K562 (cell line): ENCODE results near the gene ATXN7. TPM values are rescaled to one million over a fixed set of nuclear protein-coding genes. Genes with fewer than 3 reads are reported as not detected.

ENCODE experiments used
- ATF1 ChIP-seq, 2 experiments: fragments of 450-650 bp in 1 of 2; IDR thresholded peaks; 2 replicates each; pipeline ENCODE4 v1.6.1; 2016; ENCODE audit warnings: missing compliant biosample characterization in 1 of 2, missing genetic modification characterization in 1 of 2
- ILF3 ChIP-seq: fragments of 450-650 bp; IDR thresholded peaks from 2 replicates; pipeline ENCODE4 v1.6.1; 2018; ENCODE audit warnings: antibody characterized with exemption, mild to moderate bottlenecking, moderate library complexity, borderline replicate concordance
- NR1H2 ChIP-seq: sonication (generic); formaldehyde crosslinking; IDR thresholded peaks from 2 replicates; pipeline ENCODE4 v1.4.0; 2020; ENCODE audit warnings: mild to moderate bottlenecking, missing genetic modification reagents
- SIN3A ChIP-seq, 2 experiments: fragments of 150-350 bp in 1 of 2; IDR thresholded peaks; 2 replicates each; pipeline ENCODE4 v1.6.1; 2011 to 2016; ENCODE audit warnings: borderline replicate concordance in 2 of 2, low read depth in 2 of 2, low read length in 2 of 2, mild to moderate bottlenecking in 2 of 2, moderate library complexity in 2 of 2; ENCODE audit not compliant: control insufficient read depth in 1 of 2
- ZBTB7A ChIP-seq: IDR thresholded peaks from 2 replicates; pipeline ENCODE4 v1.6.1; 2011; ENCODE audit warnings: low read depth, mild to moderate bottlenecking, low read length, moderate library complexity, borderline replicate concordance; ENCODE audit not compliant: control insufficient read depth
- ZNF274 ChIP-seq: IDR thresholded peaks from 2 replicates; pipeline ENCODE4 v1.6.1; 2011; ENCODE audit warnings: low read depth, mild to moderate bottlenecking, low read length, moderate library complexity, borderline replicate concordance
- ZSCAN32 ChIP-seq: fragments of 450-650 bp; formaldehyde crosslinking; IDR thresholded peaks from 2 replicates; pipeline ENCODE4 v1.4.0; 2020; ENCODE audit warnings: mild to moderate bottlenecking, moderate library complexity
- polyA plus RNA-seq, 8 experiments: library from polyadenylated mRNA; depleted of rRNA in 4 of 8; stranded (reverse) in 5 of 8; unstranded in 3 of 8; fragments of >200 nt; fragmentation: Nextera tagmentation in 2 of 8; fragmentation: Illumina TruSeq in 1 of 8; extraction: Ambion mirVana in 2 of 8; extraction: Trizol in 1 of 8; gene quantifications; 2 replicates each; pipeline versions ENCODE4 v1.2.1 to v1.2.3, GENCODE V29; 2011 to 2014; ENCODE audit warnings: inconsistent platforms in 1 of 8, missing spikeins in 1 of 8
- total RNA-seq, 7 experiments: library from RNA; depleted of rRNA in 6 of 7; stranded (reverse); fragments of >200 nt in 6 of 7; fragmentation: Illumina TruSeq in 2 of 7; extraction: Trizol in 2 of 7; gene quantifications; 2 replicates each; pipeline versions ENCODE4 v1.2.1 to v1.2.3, GENCODE V29; 2011 to 2021; ENCODE audit warnings: low replicate concordance in 1 of 7
- TF ChIP-seq, protein P1 (sequence below): fragments of 450-650 bp; formaldehyde crosslinking; IDR thresholded peaks from 2 replicates; pipeline ENCODE4 v1.4.0; 2022; ENCODE audit warnings: mild to moderate bottlenecking, moderate library complexity
- TF ChIP-seq, protein P2 (sequence below): sonication (generic); formaldehyde crosslinking; IDR thresholded peaks from 2 replicates; pipeline ENCODE4 v1.8.0; 2022; ENCODE audit warnings: mild to moderate bottlenecking, missing genetic modification reagents
- TF ChIP-seq, protein P3 (sequence below), 2 experiments: IDR thresholded peaks; 2 replicates each; pipeline ENCODE4 v1.6.1; 2011; ENCODE audit warnings: borderline replicate concordance in 1 of 2, control low read depth in 1 of 2, low read depth in 1 of 2, low read length in 1 of 2, mild to moderate bottlenecking in 1 of 2, mixed read lengths in 1 of 2, moderate library complexity in 1 of 2; ENCODE audit not compliant: insufficient read depth in 1 of 2, insufficient read length in 1 of 2, poor library complexity in 1 of 2, severe bottlenecking in 1 of 2; ENCODE audit errors: extremely low read depth in 1 of 2
- TF ChIP-seq, protein P4 (sequence below): sonication (generic); formaldehyde crosslinking; IDR thresholded peaks from 2 replicates; pipeline ENCODE4 v1.4.0; 2020; ENCODE audit warnings: mild to moderate bottlenecking, missing genetic modification reagents
- TF ChIP-seq, protein P5 (sequence below), 3 experiments: IDR thresholded peaks in 2 of 3; conservative IDR thresholded peaks in 1 of 3; 2 replicates each; pipeline ENCODE4 v1.5.1; 2011 to 2012; ENCODE audit warnings: low read length in 3 of 3, mild to moderate bottlenecking in 3 of 3, control low read depth in 2 of 3, improper control_type of control experiment in 1 of 3, inconsistent platforms in 1 of 3, low read depth in 1 of 3, mixed read lengths in 1 of 3, moderate library complexity in 1 of 3; ENCODE audit not compliant: insufficient read depth in 2 of 3

Gene ATXN7
- total and polyA plus RNA-seq, 9 of the 15 experiments (the other 6 are each of a cell fraction or from before 2014, with no cell fraction given) = 0.41 to 9.2 (median 6.7) TPM

DNA sequence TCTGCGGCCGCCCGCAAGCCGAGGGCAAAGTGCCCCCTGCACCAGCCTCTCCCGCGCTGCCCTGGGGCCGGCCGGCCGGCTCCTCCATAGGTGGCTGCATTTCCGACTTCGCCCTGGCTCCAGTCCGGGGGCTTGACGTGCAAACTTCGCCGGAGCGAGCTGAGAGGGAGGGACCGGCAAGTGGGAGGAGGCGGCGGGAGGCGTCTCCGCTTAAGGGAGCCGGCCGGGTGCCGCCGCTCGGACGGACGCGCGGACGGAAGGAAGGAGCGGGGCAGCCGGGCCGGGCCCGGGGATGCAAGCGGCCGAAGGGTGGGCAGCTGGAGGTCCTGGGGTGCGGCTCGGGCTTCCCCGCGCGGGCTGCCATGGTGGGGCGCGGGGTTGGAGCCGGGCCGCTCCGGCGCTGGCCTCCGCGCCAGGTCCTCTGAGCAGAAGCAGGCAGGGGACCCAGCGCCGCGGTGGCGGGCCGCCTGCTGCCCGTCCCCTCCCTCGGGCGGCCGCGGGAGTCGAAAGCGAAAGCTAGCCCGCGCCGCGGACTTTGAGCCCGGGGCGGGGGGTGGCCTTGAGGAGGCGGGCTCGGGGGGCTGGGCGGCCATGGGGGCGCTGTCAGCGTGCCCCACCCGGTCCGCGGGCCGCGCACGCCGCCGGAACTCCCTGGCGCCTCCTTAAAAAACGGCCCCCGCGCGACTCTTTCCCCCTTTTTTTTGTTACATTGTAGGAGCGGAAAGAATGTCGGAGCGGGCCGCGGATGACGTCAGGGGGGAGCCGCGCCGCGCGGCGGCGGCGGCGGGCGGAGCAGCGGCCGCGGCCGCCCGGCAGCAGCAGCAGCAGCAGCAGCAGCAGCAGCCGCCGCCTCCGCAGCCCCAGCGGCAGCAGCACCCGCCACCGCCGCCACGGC is 48.5 kb downstream of the ATXN7 start, which contains the start of gene SCAANT1 (continued):
- TF ChIP-seq, protein P1, sequence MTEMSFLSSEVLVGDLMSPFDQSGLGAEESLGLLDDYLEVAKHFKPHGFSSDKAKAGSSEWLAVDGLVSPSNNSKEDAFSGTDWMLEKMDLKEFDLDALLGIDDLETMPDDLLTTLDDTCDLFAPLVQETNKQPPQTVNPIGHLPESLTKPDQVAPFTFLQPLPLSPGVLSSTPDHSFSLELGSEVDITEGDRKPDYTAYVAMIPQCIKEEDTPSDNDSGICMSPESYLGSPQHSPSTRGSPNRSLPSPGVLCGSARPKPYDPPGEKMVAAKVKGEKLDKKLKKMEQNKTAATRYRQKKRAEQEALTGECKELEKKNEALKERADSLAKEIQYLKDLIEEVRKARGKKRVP (CRISPR knock-in tag) = no peak
- TF ChIP-seq, protein P2, sequence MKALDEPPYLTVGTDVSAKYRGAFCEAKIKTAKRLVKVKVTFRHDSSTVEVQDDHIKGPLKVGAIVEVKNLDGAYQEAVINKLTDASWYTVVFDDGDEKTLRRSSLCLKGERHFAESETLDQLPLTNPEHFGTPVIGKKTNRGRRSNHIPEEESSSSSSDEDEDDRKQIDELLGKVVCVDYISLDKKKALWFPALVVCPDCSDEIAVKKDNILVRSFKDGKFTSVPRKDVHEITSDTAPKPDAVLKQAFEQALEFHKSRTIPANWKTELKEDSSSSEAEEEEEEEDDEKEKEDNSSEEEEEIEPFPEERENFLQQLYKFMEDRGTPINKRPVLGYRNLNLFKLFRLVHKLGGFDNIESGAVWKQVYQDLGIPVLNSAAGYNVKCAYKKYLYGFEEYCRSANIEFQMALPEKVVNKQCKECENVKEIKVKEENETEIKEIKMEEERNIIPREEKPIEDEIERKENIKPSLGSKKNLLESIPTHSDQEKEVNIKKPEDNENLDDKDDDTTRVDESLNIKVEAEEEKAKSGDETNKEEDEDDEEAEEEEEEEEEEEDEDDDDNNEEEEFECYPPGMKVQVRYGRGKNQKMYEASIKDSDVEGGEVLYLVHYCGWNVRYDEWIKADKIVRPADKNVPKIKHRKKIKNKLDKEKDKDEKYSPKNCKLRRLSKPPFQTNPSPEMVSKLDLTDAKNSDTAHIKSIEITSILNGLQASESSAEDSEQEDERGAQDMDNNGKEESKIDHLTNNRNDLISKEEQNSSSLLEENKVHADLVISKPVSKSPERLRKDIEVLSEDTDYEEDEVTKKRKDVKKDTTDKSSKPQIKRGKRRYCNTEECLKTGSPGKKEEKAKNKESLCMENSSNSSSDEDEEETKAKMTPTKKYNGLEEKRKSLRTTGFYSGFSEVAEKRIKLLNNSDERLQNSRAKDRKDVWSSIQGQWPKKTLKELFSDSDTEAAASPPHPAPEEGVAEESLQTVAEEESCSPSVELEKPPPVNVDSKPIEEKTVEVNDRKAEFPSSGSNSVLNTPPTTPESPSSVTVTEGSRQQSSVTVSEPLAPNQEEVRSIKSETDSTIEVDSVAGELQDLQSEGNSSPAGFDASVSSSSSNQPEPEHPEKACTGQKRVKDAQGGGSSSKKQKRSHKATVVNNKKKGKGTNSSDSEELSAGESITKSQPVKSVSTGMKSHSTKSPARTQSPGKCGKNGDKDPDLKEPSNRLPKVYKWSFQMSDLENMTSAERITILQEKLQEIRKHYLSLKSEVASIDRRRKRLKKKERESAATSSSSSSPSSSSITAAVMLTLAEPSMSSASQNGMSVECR = peak; percentile 28; the same call in 1 of the 2 replicates
- TF ChIP-seq ZBTB7A (peak; percentile 63; the same call in 1 of the 2 replicates), ATF1 (CRISPR knock-in tag; IDR thresholded peaks at IDR 0.05) (no peak), ATF1 (tag; IDR thresholded peaks at IDR 0.05) (peak; percentile 46), ZSCAN32 (CRISPR knock-in tag) (no peak), ILF3 (peak; percentile 45; the same call in 1 of the 2 replicates), ZNF274 (no peak), NR1H2 (CRISPR knock-in tag) (no peak), SIN3A (IDR thresholded peaks at IDR 0.05; ENCODE audit: borderline replicate concordance in 2 of 2, control insufficient read depth in 1 of 2, low read depth in 2 of 2, low read length in 2 of 2) (0 out of 4 replicates have a peak, but pooled peaks of 1 of the 2 experiments have one; percentile 45)
- TF ChIP-seq, protein P3, sequence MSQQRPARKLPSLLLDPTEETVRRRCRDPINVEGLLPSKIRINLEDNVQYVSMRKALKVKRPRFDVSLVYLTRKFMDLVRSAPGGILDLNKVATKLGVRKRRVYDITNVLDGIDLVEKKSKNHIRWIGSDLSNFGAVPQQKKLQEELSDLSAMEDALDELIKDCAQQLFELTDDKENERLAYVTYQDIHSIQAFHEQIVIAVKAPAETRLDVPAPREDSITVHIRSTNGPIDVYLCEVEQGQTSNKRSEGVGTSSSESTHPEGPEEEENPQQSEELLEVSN (IDR thresholded peaks at IDR 0.05; ENCODE audit: borderline replicate concordance in 1 of 2, extremely low read depth in 1 of 2, insufficient read depth in 1 of 2, insufficient read length in 1 of 2, low read depth in 1 of 2, low read length in 1 of 2, poor library complexity in 1 of 2, severe bottlenecking in 1 of 2) = peak in 1 of 2 experiments; percentile 63
- TF ChIP-seq, protein P4, sequence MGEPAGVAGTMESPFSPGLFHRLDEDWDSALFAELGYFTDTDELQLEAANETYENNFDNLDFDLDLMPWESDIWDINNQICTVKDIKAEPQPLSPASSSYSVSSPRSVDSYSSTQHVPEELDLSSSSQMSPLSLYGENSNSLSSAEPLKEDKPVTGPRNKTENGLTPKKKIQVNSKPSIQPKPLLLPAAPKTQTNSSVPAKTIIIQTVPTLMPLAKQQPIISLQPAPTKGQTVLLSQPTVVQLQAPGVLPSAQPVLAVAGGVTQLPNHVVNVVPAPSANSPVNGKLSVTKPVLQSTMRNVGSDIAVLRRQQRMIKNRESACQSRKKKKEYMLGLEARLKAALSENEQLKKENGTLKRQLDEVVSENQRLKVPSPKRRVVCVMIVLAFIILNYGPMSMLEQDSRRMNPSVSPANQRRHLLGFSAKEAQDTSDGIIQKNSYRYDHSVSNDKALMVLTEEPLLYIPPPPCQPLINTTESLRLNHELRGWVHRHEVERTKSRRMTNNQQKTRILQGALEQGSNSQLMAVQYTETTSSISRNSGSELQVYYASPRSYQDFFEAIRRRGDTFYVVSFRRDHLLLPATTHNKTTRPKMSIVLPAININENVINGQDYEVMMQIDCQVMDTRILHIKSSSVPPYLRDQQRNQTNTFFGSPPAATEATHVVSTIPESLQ = 0 out of 2 replicates have a peak, but pooled peaks have one; percentile 50
- TF ChIP-seq, protein P5, sequence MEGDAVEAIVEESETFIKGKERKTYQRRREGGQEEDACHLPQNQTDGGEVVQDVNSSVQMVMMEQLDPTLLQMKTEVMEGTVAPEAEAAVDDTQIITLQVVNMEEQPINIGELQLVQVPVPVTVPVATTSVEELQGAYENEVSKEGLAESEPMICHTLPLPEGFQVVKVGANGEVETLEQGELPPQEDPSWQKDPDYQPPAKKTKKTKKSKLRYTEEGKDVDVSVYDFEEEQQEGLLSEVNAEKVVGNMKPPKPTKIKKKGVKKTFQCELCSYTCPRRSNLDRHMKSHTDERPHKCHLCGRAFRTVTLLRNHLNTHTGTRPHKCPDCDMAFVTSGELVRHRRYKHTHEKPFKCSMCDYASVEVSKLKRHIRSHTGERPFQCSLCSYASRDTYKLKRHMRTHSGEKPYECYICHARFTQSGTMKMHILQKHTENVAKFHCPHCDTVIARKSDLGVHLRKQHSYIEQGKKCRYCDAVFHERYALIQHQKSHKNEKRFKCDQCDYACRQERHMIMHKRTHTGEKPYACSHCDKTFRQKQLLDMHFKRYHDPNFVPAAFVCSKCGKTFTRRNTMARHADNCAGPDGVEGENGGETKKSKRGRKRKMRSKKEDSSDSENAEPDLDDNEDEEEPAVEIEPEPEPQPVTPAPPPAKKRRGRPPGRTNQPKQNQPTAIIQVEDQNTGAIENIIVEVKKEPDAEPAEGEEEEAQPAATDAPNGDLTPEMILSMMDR (IDR thresholded peaks at IDR 0.05 in 2 of 3, conservative IDR thresholded peaks at IDR 0.05 in 1 of 3; ENCODE audit: insufficient read depth in 2 of 3, low read depth in 1 of 3, low read length in 3 of 3) = 0 out of 6 replicates have a peak, but pooled peaks of 1 of the 3 experiments have one; percentile 7
